Measurements from ENCODE around the gene ATP11C.
"Not testable (repeated sequence)": the region's sequence is repeated elsewhere in the genome, so short reads cannot be mapped to it uniquely, and the experiment has no call there.

The ATP11C gene

GRCh38 chrX:139864640-139865039, 68.2 kb downstream of the ATP11C start:
- Histone ChIP-seq H3K27ac (ENCODE audit: low read length) (no peak overlapping the region), H4K20me1 (ENCODE audit: insufficient read depth, low read length) (no peaks in the 10 kb centered on the region; the same call in 1 of the 2 replicates), H2AFZ (ENCODE audit: low read depth, low read length) (no peak overlapping the region), H3K79me2 (ENCODE audit: insufficient read depth, low read length) (no peaks in the 10 kb centered on the region), H3K36me3 (ENCODE audit: insufficient read depth, low read length) (no peaks in the 10 kb centered on the region), H3K4me3 (ENCODE audit: low read depth in 1 of 2, low read length in 2 of 2) (no peak overlapping the region), H3K4me1 (ENCODE audit: insufficient read depth, low read length) (no peaks in the 10 kb centered on the region), H3K27me3 (ENCODE audit: insufficient read depth, low read length, poor library complexity) (no peaks in the 10 kb centered on the region), H3K9ac (ENCODE audit: low read depth, low read length) (no peak overlapping the region), H3K9me3 (ENCODE audit: insufficient read depth, low read length, severe bottlenecking) (no peaks in the 10 kb centered on the region), H3K4me2 (ENCODE audit: insufficient read depth, low read length) (no peak overlapping the region)
- ATAC-seq (ENCODE audit: insufficient read depth, low read depth), result no peak
- TF ChIP-seq EZH2 (IDR thresholded peaks at IDR 0.05; ENCODE audit: borderline replicate concordance, low read depth, low read length, severe bottlenecking), result no peak
- no peak for TF ChIP-seq CTCF (IDR thresholded peaks at IDR 0.05; ENCODE audit: borderline replicate concordance, extremely low read depth, low read length, poor library complexity, severe bottlenecking)
- no peak for DNase-seq

DNA sequence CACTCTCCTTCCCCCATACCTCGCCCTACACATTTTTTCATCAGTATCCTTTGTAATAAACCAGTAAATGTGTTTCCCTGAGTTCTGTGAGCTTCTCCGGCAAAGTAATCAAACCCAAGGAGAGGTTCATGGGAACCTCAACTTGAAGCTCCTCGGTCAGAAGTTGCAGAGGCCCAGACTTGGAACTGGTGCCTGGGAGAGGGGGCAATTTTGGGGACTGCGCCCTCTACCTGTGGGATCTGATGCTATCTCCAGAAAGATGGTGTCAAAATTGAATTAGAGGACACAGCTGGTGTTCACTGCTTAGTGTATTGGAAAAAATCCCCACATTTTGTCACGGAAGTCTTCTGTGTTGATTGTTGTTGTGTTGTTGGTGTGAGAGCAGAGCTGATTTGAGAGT, 70.6 kb downstream of the ATP11C start:
- no peak overlapping the region for H3K9ac ChIP-seq (ENCODE audit: low read depth, low read length)
- no peaks in the 10 kb centered on the region for H3K79me2 ChIP-seq (ENCODE audit: insufficient read depth, low read length)
- ATAC-seq (ENCODE audit: insufficient read depth, low read depth), result no peak

GRCh38 chrX:139856826-139857225, 76.0 kb downstream of the ATP11C start:
- not testable (repeated sequence) for H3K79me2 ChIP-seq (ENCODE audit: insufficient read depth, low read length); H3K27me3 ChIP-seq (ENCODE audit: insufficient read depth, low read length, poor library complexity); H4K20me1 ChIP-seq (ENCODE audit: insufficient read depth, low read length); DNase-seq; H3K27ac ChIP-seq (ENCODE audit: low read length); H3K36me3 ChIP-seq (ENCODE audit: insufficient read depth, low read length); H3K9me3 ChIP-seq (ENCODE audit: insufficient read depth, low read length, severe bottlenecking); ATAC-seq (ENCODE audit: insufficient read depth, low read depth); H2AFZ ChIP-seq (ENCODE audit: low read depth, low read length); H3K4me3 ChIP-seq (ENCODE audit: low read depth in 1 of 2, low read length in 2 of 2); H3K9ac ChIP-seq (ENCODE audit: low read depth, low read length); H3K4me1 ChIP-seq (ENCODE audit: insufficient read depth, low read length); H3K4me2 ChIP-seq (ENCODE audit: insufficient read depth, low read length)

More for the DNA sequence above, 70.6 kb downstream of the ATP11C start:
- Histone ChIP-seq H3K4me3 (ENCODE audit: low read depth in 1 of 2, low read length in 2 of 2) (no peak overlapping the region), H2AFZ (ENCODE audit: low read depth, low read length) (no peak overlapping the region), H3K27me3 (ENCODE audit: insufficient read depth, low read length, poor library complexity) (no peaks in the 10 kb centered on the region), H4K20me1 (ENCODE audit: insufficient read depth, low read length) (no peaks in the 10 kb centered on the region; the same call in 1 of the 2 replicates), H3K36me3 (ENCODE audit: insufficient read depth, low read length) (no peaks in the 10 kb centered on the region), H3K4me2 (ENCODE audit: insufficient read depth, low read length) (no peak overlapping the region), H3K4me1 (ENCODE audit: insufficient read depth, low read length) (no peaks in the 10 kb centered on the region), H3K9me3 (ENCODE audit: insufficient read depth, low read length, severe bottlenecking) (no peaks in the 10 kb centered on the region), H3K27ac (ENCODE audit: low read length) (no peak overlapping the region)
- TF ChIP-seq EZH2 (IDR thresholded peaks at IDR 0.05; ENCODE audit: borderline replicate concordance, low read depth, low read length, severe bottlenecking), result no peak
- peak; percentile 13 for TF ChIP-seq CTCF (IDR thresholded peaks at IDR 0.05; ENCODE audit: borderline replicate concordance, extremely low read depth, low read length, poor library complexity, severe bottlenecking)
- DNase-seq, result no peak

DNA sequence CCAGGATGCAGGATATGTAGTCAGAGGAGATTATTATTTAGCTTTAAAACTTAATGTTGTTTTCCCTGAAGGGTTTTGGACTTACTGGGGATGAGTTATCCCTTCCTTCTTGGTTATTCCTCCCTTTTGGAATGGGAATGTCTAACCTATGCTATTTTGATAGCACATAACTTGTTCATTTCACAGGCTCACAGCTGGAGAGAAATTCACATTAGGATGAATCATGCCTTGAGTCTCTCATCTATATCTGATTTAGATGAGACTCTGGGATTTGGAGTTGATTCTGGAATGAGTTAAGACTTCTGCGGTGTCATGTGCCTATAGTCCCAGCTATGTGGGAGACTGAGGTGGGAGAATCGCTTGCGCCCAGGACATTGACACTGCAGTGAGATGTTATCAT, 81.1 kb downstream of the ATP11C start:
- Histone ChIP-seq H3K9ac (ENCODE audit: low read depth, low read length) (no peak overlapping the region), H3K27me3 (ENCODE audit: insufficient read depth, low read length, poor library complexity) (no peaks in the 10 kb centered on the region), H3K9me3 (ENCODE audit: insufficient read depth, low read length, severe bottlenecking) (no peaks in the 10 kb centered on the region), H3K4me3 (ENCODE audit: low read depth in 1 of 2, low read length in 2 of 2) (no peak overlapping the region), H3K36me3 (ENCODE audit: insufficient read depth, low read length) (no peaks in the 10 kb centered on the region), H3K79me2 (ENCODE audit: insufficient read depth, low read length) (no peaks in the 10 kb centered on the region), H4K20me1 (ENCODE audit: insufficient read depth, low read length) (no peaks in the 10 kb centered on the region; the same call in 1 of the 2 replicates), H3K27ac (ENCODE audit: low read length) (no peak overlapping the region), H3K4me1 (ENCODE audit: insufficient read depth, low read length) (no peaks in the 10 kb centered on the region), H2AFZ (ENCODE audit: low read depth, low read length) (no peak overlapping the region), H3K4me2 (ENCODE audit: insufficient read depth, low read length) (no peak overlapping the region)
- TF ChIP-seq CTCF (IDR thresholded peaks at IDR 0.05; ENCODE audit: borderline replicate concordance, extremely low read depth, low read length, poor library complexity, severe bottlenecking) (no peak), EZH2 (IDR thresholded peaks at IDR 0.05; ENCODE audit: borderline replicate concordance, low read depth, low read length, severe bottlenecking) (no peak)
- no peak for ATAC-seq (ENCODE audit: insufficient read depth, low read depth)
- no peak for DNase-seq

All from DND-41 (cell line).